ENCODE results near the gene HNRNPA3.

DNA sequence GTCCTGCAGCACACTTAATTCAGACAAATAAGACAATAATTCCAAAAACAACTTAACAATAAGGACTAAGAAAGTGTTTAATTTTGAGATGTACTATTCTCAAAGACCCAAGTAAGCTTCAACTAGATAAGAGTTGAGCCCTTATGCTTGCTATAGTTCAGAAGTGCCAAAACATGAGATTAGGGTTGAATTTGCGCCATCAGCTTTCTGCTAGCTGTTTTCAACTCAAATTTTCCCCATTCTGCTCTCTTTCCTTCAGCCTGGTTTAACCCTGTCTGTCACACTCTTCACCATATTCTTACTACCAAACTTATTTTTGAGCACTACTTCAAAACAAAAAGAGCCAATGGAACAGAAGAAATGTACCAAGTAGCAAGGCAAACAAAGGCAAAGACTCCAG, 47.8 kb downstream of the HNRNPA3 start:
- TF ChIP-seq ATF1 (CRISPR knock-in tag; IDR thresholded peaks at IDR 0.05) (no peak), SMC3 (IDR thresholded peaks at IDR 0.05; ENCODE audit: low read length) (no peak), EZH2 (conservative IDR thresholded peaks at IDR 0.05; ENCODE audit: low read depth, low read length) (no peak), SUZ12 (IDR thresholded peaks at IDR 0.05; ENCODE audit: low read depth, low read length) (no peak), ZNF558 (CRISPR knock-in tag; IDR thresholded peaks at IDR 0.05; ENCODE audit: borderline replicate concordance) (no peak), ZNF569 (CRISPR knock-in tag; IDR thresholded peaks at IDR 0.05; ENCODE audit: borderline replicate concordance) (no peak), ARID2 (CRISPR knock-in tag; IDR thresholded peaks at IDR 0.05; ENCODE audit: borderline replicate concordance) (no peak), ETV6 (CRISPR knock-in tag; conservative IDR thresholded peaks at IDR 0.05) (no peak)
- TF ChIP-seq, protein P1, sequence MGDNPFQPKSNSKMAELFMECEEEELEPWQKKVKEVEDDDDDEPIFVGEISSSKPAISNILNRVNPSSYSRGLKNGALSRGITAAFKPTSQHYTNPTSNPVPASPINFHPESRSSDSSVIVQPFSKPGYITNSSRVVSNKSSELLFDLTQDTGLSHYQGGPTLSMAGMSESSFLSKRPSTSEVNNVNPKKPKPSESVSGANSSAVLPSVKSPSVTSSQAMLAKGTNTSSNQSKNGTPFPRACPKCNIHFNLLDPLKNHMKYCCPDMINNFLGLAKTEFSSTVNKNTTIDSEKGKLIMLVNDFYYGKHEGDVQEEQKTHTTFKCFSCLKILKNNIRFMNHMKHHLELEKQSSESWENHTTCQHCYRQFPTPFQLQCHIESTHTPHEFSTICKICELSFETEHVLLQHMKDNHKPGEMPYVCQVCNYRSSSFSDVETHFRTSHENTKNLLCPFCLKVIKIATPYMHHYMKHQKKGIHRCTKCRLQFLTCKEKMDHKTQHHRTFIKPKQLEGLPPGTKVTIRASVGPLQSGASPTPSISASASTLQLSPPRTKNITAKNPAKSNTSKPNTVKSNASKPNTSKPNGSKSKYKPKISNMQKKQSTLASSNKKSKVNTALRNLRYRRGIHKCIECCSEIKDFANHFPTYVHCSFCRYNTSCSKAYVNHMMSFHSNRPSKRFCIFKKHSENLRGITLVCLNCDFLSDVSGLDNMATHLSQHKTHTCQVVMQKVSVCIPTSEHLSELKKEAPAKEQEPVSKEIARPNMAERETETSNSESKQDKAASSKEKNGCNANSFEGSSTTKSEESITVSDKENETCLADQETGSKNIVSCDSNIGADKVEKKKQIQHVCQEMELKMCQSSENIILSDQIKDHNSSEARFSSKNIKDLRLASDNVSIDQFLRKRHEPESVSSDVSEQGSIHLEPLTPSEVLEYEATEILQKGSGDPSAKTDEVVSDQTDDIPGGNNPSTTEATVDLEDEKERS (CRISPR knock-in tag; IDR thresholded peaks at IDR 0.05) = no peak
- TF ChIP-seq, protein P2, sequence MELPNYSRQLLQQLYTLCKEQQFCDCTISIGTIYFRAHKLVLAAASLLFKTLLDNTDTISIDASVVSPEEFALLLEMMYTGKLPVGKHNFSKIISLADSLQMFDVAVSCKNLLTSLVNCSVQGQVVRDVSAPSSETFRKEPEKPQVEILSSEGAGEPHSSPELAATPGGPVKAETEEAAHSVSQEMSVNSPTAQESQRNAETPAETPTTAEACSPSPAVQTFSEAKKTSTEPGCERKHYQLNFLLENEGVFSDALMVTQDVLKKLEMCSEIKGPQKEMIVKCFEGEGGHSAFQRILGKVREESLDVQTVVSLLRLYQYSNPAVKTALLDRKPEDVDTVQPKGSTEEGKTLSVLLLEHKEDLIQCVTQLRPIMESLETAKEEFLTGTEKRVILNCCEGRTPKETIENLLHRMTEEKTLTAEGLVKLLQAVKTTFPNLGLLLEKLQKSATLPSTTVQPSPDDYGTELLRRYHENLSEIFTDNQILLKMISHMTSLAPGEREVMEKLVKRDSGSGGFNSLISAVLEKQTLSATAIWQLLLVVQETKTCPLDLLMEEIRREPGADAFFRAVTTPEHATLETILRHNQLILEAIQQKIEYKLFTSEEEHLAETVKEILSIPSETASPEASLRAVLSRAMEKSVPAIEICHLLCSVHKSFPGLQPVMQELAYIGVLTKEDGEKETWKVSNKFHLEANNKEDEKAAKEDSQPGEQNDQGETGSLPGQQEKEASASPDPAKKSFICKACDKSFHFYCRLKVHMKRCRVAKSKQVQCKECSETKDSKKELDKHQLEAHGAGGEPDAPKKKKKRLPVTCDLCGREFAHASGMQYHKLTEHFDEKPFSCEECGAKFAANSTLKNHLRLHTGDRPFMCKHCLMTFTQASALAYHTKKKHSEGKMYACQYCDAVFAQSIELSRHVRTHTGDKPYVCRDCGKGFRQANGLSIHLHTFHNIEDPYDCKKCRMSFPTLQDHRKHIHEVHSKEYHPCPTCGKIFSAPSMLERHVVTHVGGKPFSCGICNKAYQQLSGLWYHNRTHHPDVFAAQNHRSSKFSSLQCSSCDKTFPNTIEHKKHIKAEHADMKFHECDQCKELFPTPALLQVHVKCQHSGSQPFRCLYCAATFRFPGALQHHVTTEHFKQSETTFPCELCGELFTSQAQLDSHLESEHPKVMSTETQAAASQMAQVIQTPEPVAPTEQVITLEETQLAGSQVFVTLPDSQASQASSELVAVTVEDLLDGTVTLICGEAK (IDR thresholded peaks at IDR 0.05) = no peak
- TF ChIP-seq, protein P2 (CRISPR knock-in tag; IDR thresholded peaks at IDR 0.05) = no peak

Measured in HepG2 (cell line).